Neural cell (in vitro differentiated cells): Measurements from ENCODE around the gene ASPA.

Experiments
- EP300 ChIP-seq: fragments of 450-650 bp; conservative IDR thresholded peaks from 2 replicates; pipeline ENCODE4 v1.6.1; 2014; ENCODE audit warnings: antibody characterized with exemption, mild to moderate bottlenecking, moderate library complexity; ENCODE audit not compliant: poor library complexity, severe bottlenecking
- EZH2 ChIP-seq: fragments of 200-600, 300-800 bp; shearing (Covaris generic), sonication (generic); IDR thresholded peaks from 2 replicates; pipeline ENCODE4 v1.6.1; 2014; ENCODE audit warnings: antibody characterized with exemption, low read length, borderline replicate concordance, mild to moderate bottlenecking; ENCODE audit not compliant: insufficient read depth, poor library complexity, severe bottlenecking
- MXI1 ChIP-seq: fragments of 450-650 bp; conservative IDR thresholded peaks from 2 replicates; pipeline ENCODE4 v1.6.1; 2014; ENCODE audit warnings: antibody characterized with exemption, mild to moderate bottlenecking; ENCODE audit not compliant: poor library complexity, severe bottlenecking
- POLR2AphosphoS5 ChIP-seq: IDR thresholded peaks from 2 replicates; pipeline ENCODE4 v1.6.1; 2012
- RAD21 ChIP-seq: fragments of 450-650 bp; conservative IDR thresholded peaks from 2 replicates; pipeline ENCODE4 v1.6.1; 2014; ENCODE audit warnings: antibody characterized with exemption, mild to moderate bottlenecking, moderate library complexity
- REST ChIP-seq: IDR thresholded peaks from 2 replicates; pipeline ENCODE4 v1.6.1; 2012; ENCODE audit warnings: borderline replicate concordance
- TAF1 ChIP-seq: IDR thresholded peaks from 2 replicates; pipeline ENCODE4 v1.6.1; 2012; ENCODE audit warnings: low read depth
- TF ChIP-seq, protein P1 (sequence below): fragments of 450-650 bp; IDR thresholded peaks from 2 replicates; pipeline ENCODE4 v1.5.1; 2014; ENCODE audit warnings: antibody characterized with exemption, mild to moderate bottlenecking, moderate library complexity; ENCODE audit not compliant: poor library complexity, severe bottlenecking

DNA sequence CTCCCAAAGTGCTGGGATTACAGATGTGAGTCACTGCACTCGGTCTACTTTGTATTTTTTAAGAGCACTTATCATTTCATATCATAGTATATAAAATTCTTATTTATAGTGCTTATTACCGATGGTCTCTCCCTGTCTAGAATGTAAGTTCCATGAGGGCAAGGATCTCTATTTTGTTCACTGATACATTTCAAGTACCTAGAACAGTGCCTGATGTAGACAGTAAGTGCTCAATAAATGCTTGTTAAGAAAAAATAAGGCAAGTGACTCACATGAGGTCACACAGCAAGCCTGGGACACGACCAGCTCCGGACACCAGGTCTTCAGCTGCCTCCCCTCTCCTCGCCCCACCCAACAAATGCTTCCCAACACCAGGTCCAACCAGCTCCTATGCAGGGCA lies 58.0 kb downstream of the ASPA start:
- TF ChIP-seq, protein P1, sequence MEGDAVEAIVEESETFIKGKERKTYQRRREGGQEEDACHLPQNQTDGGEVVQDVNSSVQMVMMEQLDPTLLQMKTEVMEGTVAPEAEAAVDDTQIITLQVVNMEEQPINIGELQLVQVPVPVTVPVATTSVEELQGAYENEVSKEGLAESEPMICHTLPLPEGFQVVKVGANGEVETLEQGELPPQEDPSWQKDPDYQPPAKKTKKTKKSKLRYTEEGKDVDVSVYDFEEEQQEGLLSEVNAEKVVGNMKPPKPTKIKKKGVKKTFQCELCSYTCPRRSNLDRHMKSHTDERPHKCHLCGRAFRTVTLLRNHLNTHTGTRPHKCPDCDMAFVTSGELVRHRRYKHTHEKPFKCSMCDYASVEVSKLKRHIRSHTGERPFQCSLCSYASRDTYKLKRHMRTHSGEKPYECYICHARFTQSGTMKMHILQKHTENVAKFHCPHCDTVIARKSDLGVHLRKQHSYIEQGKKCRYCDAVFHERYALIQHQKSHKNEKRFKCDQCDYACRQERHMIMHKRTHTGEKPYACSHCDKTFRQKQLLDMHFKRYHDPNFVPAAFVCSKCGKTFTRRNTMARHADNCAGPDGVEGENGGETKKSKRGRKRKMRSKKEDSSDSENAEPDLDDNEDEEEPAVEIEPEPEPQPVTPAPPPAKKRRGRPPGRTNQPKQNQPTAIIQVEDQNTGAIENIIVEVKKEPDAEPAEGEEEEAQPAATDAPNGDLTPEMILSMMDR = no peak
- no peak for TF ChIP-seq TAF1
- no peak for TF ChIP-seq EP300
- TF ChIP-seq EZH2 = no peak
- TF ChIP-seq RAD21 = no peak
- no peak for TF ChIP-seq POLR2AphosphoS5
- no peak for TF ChIP-seq REST
- TF ChIP-seq MXI1 = no peak
